ENCODE measurements around the gene COL8A2. TPM values are rescaled to one million over a fixed set of nuclear protein-coding genes. Genes with fewer than 3 reads are reported as not detected.

COL8A2 gene
- total RNA-seq, 2 donors from 2014 or later = 33.2 to 35.9 TPM

Other genes starting within 250 kb of the COL8A2 start
- 10 to 100 TPM; 25.3 to 27.9 TPM for gene AGO1, start 242.0 kb downstream of the COL8A2 start, total RNA-seq
- 10 to 100 TPM; 27.6 to 45.5 TPM for gene AGO3, start 194.1 kb downstream of the COL8A2 start, total RNA-seq
- not detected for gene TEKT2, start 41.1 kb downstream of the COL8A2 start, total RNA-seq
- gene ADPRS, start 36.3 kb downstream of the COL8A2 start, total RNA-seq = 10 to 100 TPM; 16.4 to 18.6 TPM
- gene TRAPPC3, start 24.3 kb upstream of the COL8A2 start, total RNA-seq = 10 to 100 TPM; 51.4 to 54.7 TPM
- 100 to 1,000 TPM; 130 to 167 TPM for gene MAP7D1, start 30.9 kb upstream of the COL8A2 start, total RNA-seq
- gene THRAP3, start 99.2 kb upstream of the COL8A2 start, total RNA-seq = 10 to 100 TPM; 76.6 to 79.1 TPM
- 1 to 10 TPM; 1.6 to 2.8 TPM for gene SH3D21, start 181.1 kb upstream of the COL8A2 start, total RNA-seq
- gene EVA1B, start 198.4 kb upstream of the COL8A2 start, total RNA-seq = 10 to 100 TPM; 38.0 to 39.5 TPM

Data from posterior vena cava (tissue), 2 donors.